Activated CD8-positive, alpha-beta memory T cell treated with anti-CD3 and anti-CD28 coated beads for 24 hours (primary cell): ENCODE results near the gene INSYN1.

ENCODE experiments used
- DNase-seq: peaks from one replicate; pipeline ENCODE4 v3.0.0-alpha.2; 2020

The INSYN1 gene

GRCh38 chr15:73773428-73773827 is 20.3 kb upstream of the INSYN1 start:
- no peak for DNase-seq

GRCh38 chr15:73771385-73772045 is 18.4 kb upstream of the INSYN1 start:
- DNase-seq, result no peak

- no peak for DNase-seq
Measured at GRCh38 chr15:73770050-73770449, 16.9 kb upstream of the INSYN1 start.

- no peak for DNase-seq
Measured at GRCh38 chr15:73767806-73768501, 14.8 kb upstream of the INSYN1 start.

- no peak for DNase-seq
Measured at GRCh38 chr15:73766598-73766997, 13.4 kb upstream of the INSYN1 start.

GRCh38 chr15:73765778-73766177 is 12.6 kb upstream of the INSYN1 start:
- no peak for DNase-seq

GRCh38 chr15:73763931-73764330 is 10.8 kb upstream of the INSYN1 start:
- no peak for DNase-seq

- DNase-seq, result no peak
Measured at GRCh38 chr15:73760330-73761329, 7.5 kb upstream of the INSYN1 start.

- DNase-seq, result no peak
Measured at GRCh38 chr15:73758461-73758860, 5.3 kb upstream of the INSYN1 start.

GRCh38 chr15:73757571-73757970 is 4.4 kb upstream of the INSYN1 start:
- no peak for DNase-seq

GRCh38 chr15:73756947-73757513 is 3.9 kb upstream of the INSYN1 start:
- DNase-seq, result no peak

GRCh38 chr15:73756390-73756789 is 3.2 kb upstream of the INSYN1 start:
- no peak for DNase-seq

- DNase-seq, result no peak
Measured at GRCh38 chr15:73755946-73756345, 2.8 kb upstream of the INSYN1 start.

GRCh38 chr15:73755481-73755880 is 2.3 kb upstream of the INSYN1 start:
- DNase-seq, result no peak

GRCh38 chr15:73754461-73754860 is 1.3 kb upstream of the INSYN1 start:
- no peak for DNase-seq

- DNase-seq, result no peak
Measured at GRCh38 chr15:73752806-73753193, 351 bp downstream of the INSYN1 start.

- DNase-seq, result no peak
Measured at GRCh38 chr15:73751899-73752805, 999 bp downstream of the INSYN1 start.

- no peak for DNase-seq
Measured at GRCh38 chr15:73751511-73751898, 1.6 kb downstream of the INSYN1 start.

GRCh38 chr15:73750951-73751350 is 2.2 kb downstream of the INSYN1 start:
- DNase-seq, result no peak

GRCh38 chr15:73750438-73750837 is 2.7 kb downstream of the INSYN1 start:
- DNase-seq, result no peak

GRCh38 chr15:73749971-73750370 is 3.2 kb downstream of the INSYN1 start:
- DNase-seq, result no peak

- no peak for DNase-seq
Measured at GRCh38 chr15:73749533-73749932, 3.6 kb downstream of the INSYN1 start.
